ENCODE data around the gene FNBP1. TPM values are rescaled to one million over a fixed set of nuclear protein-coding genes. Genes with fewer than 3 reads are reported as not detected.

Gene FNBP1
- total RNA-seq, 6 experiments from 2014 or later: 34.7 to 40.6 (median 35.5) TPM

DNA sequence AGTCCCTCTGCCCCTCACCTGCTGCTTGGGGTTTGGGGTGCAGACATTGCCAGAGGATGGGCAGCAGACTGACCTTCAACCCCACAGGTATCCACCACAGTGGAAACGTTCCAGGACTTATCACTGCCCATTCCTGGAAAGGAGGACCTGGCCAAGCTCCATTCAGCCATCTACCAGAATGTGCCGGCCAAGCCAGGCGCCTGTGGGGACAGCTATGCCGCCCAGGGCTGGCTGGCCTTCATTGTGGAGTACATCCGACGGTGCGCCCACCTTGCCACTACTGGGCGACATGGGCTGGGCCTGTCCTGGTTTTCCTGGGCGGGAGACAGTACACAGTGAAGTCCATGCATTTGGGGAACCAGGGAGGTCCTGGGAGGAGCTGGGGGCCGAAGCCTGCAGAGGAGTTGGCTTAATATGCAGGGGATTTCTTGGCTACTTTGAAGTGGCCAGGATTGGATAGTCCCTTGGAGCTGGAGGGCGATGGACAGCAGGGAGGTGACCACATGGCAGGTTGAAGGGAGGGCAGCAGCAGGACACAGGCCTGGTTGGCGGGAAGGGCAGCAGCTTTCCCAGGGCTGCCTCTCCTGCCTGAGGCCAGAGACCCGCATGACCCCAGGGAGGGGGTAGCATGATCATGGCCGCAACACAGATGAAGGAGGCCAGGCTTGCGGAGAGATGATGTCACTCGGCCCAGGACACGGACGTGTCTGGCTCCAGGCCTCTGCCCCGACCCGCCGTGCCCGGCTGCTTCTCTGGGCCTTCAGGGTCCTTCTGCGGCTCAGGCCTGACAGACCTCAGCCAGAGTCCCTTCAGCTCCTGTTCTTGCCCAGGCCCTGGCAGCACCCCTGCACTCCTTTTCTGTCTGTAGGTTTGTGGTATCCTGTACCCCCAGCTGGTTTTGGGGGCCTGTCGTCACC lies 173.1 kb downstream of the FNBP1 start:
- H3K27me3 Mint-ChIP-seq (ENCODE audit: insufficient read depth): no peaks in the 10 kb centered on the region; the same call in 1 of the 2 replicates
- no peaks in the 10 kb centered on the region for H3K9me3 Mint-ChIP-seq
- no peak overlapping the region for H3K4me3 Mint-ChIP-seq
- no peaks in the 10 kb centered on the region for H3K4me1 Mint-ChIP-seq (ENCODE audit: low read depth)
- no peak for DNase-seq
- TF ChIP-seq, protein P1, sequence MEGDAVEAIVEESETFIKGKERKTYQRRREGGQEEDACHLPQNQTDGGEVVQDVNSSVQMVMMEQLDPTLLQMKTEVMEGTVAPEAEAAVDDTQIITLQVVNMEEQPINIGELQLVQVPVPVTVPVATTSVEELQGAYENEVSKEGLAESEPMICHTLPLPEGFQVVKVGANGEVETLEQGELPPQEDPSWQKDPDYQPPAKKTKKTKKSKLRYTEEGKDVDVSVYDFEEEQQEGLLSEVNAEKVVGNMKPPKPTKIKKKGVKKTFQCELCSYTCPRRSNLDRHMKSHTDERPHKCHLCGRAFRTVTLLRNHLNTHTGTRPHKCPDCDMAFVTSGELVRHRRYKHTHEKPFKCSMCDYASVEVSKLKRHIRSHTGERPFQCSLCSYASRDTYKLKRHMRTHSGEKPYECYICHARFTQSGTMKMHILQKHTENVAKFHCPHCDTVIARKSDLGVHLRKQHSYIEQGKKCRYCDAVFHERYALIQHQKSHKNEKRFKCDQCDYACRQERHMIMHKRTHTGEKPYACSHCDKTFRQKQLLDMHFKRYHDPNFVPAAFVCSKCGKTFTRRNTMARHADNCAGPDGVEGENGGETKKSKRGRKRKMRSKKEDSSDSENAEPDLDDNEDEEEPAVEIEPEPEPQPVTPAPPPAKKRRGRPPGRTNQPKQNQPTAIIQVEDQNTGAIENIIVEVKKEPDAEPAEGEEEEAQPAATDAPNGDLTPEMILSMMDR (IDR thresholded peaks at IDR 0.05): no peak
- H3K36me3 Mint-ChIP-seq (ENCODE audit: low read depth): peaks cover 14% of the 10 kb centered on the region; the same call in 1 of the 2 replicates
- H3K27ac Mint-ChIP-seq: no peak overlapping the region

DNA sequence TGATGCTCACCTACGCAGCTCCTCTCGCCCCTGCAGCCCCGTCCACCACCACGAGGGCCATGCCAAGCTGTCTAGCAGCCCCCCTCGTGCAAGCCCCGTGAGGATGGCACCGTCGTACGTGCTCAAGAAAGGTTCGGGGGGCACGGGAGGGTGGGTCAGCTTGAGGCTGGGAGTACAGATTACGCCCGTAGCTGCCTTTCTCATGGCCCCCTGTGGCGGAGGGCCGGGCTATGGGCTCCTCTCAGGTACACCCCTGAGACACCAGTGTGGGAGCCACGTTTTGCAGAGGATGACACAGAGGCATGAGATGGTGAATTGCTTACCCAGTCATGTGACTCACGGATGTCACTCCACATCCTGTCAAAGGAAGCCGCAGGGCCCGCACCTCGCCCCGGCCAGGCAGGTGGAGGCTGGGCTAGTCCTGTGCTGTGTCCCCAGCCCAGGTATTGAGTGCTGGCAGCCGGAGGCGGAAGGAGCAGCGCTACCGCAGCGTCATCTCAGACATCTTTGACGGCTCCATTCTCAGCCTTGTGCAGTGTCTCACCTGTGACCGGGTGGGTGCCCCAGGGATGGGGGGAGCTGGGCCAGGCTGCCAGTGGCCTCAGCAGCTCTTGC lies 174.0 kb downstream of the FNBP1 start:
- Mint-ChIP-seq H3K27me3 (ENCODE audit: insufficient read depth) (no peaks in the 10 kb centered on the region), H3K4me3 (no peak overlapping the region), H3K4me1 (ENCODE audit: low read depth) (no peaks in the 10 kb centered on the region), H3K27ac (no peak overlapping the region), H3K9me3 (no peaks in the 10 kb centered on the region), H3K36me3 (ENCODE audit: low read depth) (peaks cover 7% of the 10 kb centered on the region; the same call in 1 of the 2 replicates)
- no peak for DNase-seq
- TF ChIP-seq, protein P1 (IDR thresholded peaks at IDR 0.05): no peak

DNA sequence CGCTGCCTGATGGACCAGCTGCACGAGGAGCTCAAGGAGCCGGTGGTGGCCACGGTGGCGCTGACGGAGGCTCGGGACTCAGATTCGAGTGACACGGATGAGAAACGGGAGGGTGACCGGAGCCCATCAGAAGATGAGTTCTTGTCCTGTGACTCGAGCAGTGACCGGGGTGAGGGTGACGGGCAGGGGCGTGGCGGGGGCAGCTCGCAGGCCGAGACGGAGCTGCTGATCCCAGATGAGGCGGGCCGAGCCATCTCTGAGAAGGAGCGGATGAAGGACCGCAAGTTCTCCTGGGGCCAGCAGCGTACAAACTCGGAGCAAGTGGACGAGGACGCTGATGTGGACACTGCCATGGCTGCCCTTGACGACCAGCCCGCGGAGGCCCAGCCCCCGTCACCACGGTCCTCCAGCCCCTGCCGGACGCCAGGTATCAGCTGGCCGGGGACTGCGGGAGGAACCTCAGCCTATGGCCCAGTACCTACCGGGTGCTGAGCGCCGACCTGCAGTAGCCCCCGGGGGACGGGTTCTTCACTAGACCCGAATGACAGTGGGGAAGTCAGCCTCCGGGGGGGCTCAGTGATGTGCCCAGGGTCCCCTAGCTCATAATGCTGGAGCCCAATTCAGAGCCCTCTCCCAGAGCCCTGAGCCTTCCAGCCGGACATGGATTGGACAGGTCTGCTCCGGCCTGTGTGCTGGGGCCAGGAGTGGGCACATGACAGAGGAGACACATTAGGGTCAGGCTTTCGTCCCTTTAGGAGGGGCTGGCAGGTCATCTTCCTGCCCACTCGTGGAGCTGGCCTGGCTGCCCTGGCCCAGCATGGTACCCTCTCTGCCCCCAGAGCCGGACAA lies 174.7 kb downstream of the FNBP1 start:
- Mint-ChIP-seq H3K4me1 (ENCODE audit: low read depth) (peaks cover 4% of the 10 kb centered on the region), H3K9me3 (no peaks in the 10 kb centered on the region), H3K27ac (no peak overlapping the region), H3K36me3 (ENCODE audit: low read depth) (peaks cover 10% of the 10 kb centered on the region), H3K27me3 (ENCODE audit: insufficient read depth) (no peaks in the 10 kb centered on the region), H3K4me3 (no peak overlapping the region)
- DNase-seq: no peak
- TF ChIP-seq, protein P1 (IDR thresholded peaks at IDR 0.05): no peak

DNA sequence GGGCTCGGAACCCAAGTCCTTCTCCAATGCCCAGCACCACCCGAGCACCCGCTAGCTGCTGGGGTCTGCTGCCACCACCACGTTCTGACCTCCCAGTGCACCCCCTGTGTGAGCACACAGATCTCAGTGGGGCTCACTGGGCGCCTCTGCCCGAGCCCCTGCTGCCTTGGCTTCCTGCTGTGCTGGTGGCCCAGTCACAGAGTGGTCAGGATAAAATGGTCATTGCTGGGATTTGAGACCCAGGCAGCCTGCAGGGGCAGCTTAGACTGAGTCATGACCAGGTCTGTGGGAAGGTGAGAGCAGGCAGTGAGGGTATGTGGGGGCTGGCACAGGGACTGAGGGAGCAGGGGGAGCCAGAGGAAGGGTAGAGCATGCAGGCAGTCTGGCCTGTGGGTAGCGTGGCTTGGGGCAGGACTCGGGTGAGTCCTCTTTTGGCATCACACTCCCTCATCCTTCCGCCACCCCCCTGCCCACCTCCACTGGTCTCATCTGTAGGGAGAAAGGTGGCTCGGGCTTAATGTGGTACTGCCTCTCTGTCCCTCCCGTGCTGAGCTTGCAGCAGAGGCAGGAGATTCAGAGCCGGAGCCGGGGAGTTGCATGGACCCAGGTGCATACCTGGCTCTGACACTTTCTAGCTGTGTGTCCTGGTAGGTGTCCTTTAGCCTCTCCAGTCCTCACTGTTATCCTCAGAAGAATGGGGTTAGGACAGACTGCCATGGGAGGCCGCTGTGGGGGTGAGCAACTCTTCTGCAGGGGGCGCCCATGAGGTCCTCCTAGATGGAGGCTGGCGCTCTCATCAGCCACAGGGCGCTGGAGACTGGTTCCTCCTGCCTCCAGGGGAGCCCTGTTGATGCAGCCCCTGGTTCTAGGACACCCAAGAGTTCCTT lies 175.6 kb downstream of the FNBP1 start:
- Mint-ChIP-seq H3K27me3 (ENCODE audit: insufficient read depth) (no peaks in the 10 kb centered on the region), H3K9me3 (no peaks in the 10 kb centered on the region), H3K36me3 (ENCODE audit: low read depth) (peaks cover 10% of the 10 kb centered on the region), H3K4me3 (no peak overlapping the region), H3K4me1 (ENCODE audit: low read depth) (peaks cover 7% of the 10 kb centered on the region), H3K27ac (no peak overlapping the region)
- TF ChIP-seq, protein P1 (IDR thresholded peaks at IDR 0.05): no peak
- DNase-seq: no peak
